Activated CD4-positive, alpha-beta T cell treated with anti-CD3 and anti-CD28 coated beads for 1 hour (primary cell): ENCODE measurements around the gene CALN1.
"Not testable (repeated sequence)": the region's sequence is repeated elsewhere in the genome, so short reads cannot be mapped to it uniquely, and the experiment has no call there.

Source experiments
- DNase-seq: peaks from one replicate; pipeline ENCODE4 v3.0.0-alpha.2; 2020

The CALN1 gene

GRCh38 chr7:72408966-72409637 is 3.0 kb downstream of the CALN1 start:
- no peak for DNase-seq

DNA sequence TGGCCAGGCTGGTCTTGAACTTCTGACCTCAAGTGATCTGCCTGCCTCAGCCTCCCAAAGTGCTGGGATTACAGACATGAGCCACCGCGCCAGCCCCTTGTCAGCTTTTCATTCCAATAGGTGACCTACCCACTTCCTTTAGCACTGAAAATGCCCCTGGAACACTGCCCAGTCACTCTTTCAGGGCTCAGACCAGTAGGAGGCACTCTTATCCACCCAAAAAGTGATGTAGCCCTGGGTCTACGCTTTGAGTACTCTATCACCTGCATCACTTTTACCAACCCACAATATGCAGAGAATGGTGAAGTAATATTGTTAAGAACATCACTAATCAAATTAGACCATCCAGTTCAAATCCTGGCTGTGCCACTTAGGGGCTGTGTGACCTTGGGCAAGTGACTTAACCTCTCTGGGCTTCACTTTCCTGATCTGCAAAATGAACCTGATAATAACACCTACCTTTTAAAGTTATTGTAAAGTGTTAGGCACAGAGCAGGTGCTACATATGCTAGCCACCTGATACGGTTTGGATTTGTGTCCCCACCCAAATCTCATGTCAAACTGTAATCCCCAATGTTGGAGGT is 5.2 kb downstream of the CALN1 start:
- DNase-seq, result no peak

GRCh38 chr7:72405871-72406270 is 6.3 kb downstream of the CALN1 start:
- DNase-seq, result no peak

DNA sequence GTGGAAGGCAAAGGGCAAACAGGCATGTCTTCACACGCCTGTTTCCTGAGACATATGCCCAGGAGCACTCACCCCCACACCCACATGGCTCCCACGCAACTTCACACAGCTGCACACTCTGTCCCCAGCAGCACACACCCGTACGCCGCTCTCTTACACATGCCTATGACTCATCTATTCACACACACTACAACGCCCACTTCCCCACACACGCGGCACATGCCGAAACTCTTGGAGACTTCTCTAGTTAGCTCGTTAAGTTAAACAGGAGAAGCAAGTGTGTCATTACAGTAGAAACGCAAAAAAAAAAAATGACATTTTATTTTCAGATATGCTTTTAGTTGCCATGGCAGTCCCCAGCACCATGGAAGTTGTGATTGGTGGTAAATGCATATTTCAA is 6.7 kb downstream of the CALN1 start:
- DNase-seq, result no peak

DNA sequence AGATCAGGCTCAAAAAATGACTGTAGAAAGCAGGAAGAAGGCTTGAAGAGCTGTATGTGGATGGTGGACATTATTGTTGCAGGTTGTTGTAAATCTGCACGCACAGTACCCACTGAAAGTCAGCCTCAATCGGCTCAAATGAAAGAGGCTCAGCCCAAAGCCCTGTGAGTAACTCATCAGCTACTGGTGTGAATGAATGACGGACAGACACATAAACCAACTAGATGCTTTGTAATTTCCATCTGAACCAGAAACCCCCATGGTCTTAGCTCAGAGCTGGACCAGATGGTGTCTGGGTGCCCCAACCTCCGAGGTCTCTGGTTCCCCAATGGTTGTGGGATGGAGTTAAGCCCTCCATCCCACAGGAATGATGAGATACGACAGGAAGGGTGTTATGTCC is 7.4 kb downstream of the CALN1 start:
- no peak for DNase-seq

DNA sequence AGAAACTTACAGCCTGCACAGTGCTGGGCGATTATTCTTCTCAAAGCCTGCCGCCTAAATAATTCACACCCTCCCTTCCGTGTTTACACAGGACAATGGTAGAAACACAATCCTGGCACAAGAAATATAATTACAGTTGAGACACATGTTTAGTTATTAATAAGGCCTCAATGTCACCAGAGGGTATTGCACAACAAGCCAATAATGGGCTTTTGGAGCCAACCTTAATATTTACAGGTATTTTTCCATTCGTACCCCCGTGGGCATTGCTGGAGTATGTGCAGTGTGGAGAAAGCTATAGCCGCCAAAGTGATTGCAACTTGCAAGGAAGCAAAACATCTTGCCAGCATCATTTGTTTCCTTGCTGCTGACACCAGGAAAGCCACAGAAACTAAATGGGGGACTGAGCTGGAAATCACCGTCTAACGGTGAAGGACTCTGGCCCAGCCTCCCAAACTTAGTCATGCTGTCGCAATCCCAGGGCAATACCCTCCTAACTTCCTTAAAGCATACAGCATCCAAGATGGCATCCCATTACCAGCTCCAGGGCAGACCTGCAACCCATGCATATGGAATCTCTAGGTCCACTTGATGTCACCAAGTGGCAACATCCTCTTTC is 8.6 kb downstream of the CALN1 start:
- no peak for DNase-seq

DNA sequence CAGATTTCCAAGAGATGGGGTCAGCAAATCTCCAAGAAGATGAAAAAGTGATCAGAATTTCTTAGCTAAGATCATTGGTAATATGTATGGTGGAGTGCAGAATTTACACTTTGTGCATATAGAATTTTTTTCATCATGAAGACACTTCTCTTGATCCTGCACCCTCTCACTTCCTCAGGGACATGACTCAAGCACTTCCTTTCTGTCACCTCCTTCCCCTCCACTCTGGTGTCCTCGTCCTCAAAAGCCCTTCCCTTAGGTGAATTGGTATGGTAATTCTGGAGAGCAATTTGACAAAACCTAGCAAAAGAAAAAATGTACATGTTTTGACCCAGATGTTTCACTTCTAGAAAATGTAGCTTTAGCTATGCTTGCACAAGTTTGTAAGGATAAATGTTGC is 18.1 kb downstream of the CALN1 start:
- no peak for DNase-seq

GRCh38 chr7:72391821-72392377 is 20.2 kb downstream of the CALN1 start:
- no peak for DNase-seq

DNA sequence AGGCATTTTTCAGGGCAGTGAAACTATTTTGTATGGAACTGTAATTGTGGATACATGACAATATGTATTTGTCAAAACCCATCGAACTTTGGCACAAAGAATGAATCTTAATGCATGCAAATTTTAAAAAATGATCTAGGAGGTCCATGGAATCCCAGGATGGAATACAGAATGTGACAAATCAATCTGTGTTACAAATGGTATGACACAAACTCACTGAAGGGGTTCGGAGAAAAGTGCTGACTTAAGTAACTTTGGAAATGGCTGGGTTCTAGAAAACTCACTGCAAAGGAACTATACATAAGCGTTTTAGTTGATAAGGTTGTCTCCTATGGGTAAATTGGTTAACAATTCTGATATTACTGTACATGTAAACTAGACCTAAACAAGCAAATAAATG is 26.0 kb downstream of the CALN1 start:
- DNase-seq, result no peak

DNA sequence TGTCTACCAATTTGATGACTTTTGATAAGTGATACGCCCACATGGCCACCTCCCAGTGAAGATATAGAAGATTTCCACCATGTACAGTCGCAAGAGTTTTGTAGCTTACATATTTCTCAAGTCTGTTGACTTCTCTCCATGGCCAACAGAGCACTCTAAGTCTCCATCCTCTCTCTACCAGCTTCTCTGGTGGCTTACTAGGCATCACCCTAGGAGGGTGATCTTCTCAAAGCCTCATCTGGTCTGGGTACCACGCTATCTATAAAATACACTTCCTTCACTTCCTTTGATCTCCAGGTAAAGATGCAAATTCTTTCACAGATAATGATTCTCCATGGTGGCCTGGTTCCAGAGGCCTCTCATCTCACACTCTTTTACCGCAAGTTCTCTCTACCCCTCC is 49.9 kb downstream of the CALN1 start:
- no peak for DNase-seq

GRCh38 chr7:72345208-72345727 is 66.9 kb downstream of the CALN1 start:
- DNase-seq, result no peak

- DNase-seq, result no peak
Measured at GRCh38 chr7:72343991-72344390, 68.1 kb downstream of the CALN1 start.

DNA sequence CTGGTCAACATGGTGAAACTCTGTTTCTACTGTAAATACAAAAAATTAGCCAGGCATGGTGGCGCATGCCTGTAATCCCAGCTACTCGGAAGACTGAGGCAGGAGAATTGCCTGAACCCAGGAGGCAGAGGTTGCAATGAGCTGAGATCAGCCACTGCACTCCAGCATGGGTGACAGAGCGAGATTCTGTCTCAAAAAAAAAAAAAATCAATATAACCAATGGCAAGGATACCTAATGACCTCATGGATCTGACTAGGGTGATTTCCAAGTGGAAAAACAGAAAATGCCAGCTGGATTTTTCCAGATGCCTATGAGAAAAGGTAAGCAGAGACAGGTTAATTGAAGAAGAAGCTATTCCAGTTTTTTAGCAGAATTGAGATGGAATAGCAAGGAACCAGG is 68.8 kb downstream of the CALN1 start:
- DNase-seq, result not testable (repeated sequence)

DNA sequence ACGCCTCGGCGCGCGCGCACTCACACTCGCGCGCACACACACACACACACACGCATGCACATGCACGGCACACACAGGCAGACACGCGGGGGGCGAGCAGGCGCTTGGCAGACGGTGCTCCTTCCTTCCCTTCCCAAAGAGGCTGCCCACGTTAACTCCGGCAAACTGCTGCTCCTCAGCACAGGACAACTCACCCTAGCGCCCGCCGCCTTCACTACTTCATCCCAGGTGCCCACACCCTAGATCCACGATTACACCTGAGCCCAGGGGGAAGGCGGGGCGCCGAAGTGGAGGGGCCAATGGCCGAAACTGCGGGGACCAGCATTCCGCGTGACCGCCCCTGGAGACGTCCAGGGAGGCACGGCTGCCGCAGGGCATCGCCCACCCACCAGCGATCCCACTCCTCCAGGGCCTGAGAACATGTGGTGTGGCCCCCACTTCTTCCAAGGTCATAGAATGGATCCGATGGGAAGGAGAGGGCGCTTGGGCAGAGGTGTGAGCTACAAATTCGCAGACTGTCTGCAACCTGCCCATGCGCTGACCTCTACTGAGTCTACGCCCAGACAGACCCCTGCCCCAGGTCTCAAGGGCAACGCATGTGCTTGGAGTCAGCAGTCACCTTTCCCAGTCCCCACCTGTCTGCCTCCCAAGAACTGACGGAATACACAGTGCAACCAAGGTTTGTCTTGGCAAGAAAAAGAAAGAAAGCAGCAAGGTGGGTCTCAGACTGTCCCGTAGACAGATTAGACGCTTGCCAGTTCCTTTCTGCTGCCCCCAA is 74.6 kb downstream of the CALN1 start:
- DNase-seq, result no peak

DNA sequence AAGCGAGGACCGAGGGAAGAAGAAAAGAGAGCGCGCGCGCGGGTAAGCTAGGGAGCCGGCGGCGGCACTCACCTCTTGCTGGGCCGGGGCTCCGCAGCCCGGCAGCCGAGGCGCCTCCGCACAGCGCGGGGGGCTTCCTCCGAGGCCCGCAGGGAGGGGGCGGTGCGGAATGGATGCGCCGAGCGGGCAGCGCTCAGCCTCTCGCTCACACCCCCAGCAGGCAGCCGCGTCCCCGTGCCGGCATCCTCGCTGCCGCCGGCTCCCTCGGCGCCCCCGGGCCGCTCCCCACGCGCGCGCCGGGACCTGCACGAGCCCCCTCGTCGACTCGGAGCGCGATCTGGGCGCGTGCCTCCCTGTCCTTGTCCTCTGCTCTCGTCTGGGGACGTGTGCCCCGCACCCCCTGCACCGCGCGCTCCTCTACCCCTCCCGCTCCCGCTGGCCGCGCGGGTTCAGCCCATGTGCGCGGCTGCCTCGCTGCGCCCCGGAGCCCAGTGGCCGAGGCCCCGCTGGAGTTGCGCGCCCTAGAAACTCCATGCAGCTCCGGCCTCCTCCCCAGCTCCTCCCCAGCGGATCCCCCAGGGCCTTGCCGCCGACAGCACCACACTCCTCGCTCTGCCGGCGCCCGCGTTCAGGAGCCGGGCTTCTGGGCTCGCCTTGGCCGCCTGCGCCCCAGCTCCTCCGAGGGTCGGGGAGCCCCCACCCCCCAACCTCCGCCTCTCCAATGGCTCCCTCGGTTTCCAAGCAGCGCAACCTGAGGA is 75.3 kb downstream of the CALN1 start:
- no peak for DNase-seq

GRCh38 chr7:72336382-72336631 is 75.8 kb downstream of the CALN1 start:
- DNase-seq, result no peak

DNA sequence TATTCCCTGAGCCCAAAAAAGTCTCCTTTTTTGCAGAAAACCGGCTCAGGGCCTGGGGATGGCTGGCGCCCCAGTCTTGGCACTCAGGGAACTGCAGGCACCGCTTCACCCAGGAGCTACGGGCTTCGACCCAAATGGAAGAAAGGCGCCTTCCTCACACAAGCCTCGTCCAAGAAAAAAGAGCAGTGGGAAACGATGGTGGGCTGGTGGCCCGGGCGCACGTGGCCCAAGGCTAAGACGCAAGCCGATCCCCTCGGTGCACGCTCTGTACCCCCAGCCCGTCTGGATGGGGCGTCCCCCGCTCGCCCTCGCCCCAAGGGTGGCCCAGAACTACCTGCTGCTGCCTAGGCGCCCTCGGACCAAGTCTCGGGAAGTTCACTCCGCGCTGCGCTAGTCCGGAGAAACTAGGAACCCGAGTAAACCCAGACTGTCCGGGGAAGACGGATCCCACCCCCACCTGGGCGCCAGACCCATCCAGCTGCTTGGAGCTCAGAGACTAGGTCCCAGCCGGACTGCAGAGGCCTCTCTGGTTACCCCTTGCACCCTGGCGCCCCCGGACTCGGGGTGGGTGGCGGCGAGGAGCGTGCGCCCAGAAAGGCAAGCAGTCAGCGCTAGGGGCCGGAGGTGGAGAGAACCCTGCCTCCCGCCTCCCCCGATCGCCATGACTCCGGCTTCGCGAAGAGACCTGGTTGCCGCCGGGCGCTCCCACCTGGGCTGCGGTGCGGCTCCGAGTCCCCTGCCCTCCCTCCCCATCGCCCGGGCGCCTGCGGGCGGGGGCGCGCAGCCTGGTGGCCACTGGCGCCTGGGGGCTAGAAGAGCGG is 76.4 kb downstream of the CALN1 start:
- DNase-seq, result no peak

GRCh38 chr7:72334698-72335097 is 77.4 kb downstream of the CALN1 start:
- no peak for DNase-seq

- DNase-seq, result no peak
Measured at GRCh38 chr7:72334066-72334465, 78.1 kb downstream of the CALN1 start.

DNA sequence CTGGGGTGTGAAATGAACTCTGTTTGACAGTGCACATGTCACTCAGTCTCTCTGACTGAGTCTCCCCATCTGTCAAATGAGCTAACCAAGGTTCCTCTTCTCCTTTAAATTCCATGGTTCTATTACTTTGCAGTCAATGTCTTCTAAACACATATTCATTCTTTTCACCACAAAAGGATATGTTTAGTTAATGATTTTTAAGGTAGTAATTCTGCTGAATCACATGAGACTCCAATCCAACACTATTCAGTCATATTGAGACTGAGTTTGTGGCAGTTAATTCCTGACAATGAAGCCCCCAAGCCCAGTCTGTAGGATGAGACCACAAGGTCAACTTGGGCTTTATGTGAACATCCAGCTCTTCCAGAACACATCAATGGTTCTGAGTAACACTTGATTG is 85.3 kb downstream of the CALN1 start:
- no peak for DNase-seq

DNA sequence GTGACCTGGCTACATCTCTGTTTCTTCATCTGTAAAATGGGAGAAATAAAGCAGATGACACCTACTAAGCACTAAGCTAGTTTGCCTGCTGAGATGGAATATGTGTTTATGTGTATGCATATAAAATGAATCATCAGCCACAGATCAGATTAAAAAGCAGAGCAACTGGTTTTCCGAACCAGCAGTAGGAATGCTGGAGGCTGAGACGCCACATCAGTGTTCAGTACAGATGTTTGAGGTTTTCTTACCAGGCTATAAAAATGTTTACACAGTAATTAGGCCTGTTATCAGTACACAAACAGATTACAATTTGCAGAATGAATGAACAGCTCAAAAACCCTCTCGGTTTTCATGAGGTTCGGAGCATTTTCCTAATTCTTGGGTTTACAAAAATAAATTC is 85.8 kb downstream of the CALN1 start:
- DNase-seq, result no peak

DNA sequence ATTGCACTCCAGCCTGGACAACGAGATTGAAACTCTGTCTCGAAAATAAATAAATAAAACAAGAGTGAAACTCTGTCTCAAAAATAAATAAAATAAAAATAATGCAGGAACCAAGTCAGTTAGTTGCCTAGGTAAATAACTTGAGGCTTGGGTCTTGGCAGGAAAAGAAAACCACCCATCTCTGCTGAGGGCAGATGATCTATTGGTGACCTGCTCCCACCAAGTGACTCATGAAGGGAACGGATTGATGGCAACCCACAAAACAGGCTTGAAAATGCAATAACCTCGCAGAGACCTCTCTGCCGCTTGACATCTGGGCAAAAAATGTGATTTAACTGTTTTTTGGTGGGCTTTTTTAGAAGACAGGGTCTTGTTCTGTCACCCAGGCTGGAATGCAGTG is 86.6 kb downstream of the CALN1 start:
- DNase-seq, result no peak
